ENCODE results near the gene CARMIL3.

DNA sequence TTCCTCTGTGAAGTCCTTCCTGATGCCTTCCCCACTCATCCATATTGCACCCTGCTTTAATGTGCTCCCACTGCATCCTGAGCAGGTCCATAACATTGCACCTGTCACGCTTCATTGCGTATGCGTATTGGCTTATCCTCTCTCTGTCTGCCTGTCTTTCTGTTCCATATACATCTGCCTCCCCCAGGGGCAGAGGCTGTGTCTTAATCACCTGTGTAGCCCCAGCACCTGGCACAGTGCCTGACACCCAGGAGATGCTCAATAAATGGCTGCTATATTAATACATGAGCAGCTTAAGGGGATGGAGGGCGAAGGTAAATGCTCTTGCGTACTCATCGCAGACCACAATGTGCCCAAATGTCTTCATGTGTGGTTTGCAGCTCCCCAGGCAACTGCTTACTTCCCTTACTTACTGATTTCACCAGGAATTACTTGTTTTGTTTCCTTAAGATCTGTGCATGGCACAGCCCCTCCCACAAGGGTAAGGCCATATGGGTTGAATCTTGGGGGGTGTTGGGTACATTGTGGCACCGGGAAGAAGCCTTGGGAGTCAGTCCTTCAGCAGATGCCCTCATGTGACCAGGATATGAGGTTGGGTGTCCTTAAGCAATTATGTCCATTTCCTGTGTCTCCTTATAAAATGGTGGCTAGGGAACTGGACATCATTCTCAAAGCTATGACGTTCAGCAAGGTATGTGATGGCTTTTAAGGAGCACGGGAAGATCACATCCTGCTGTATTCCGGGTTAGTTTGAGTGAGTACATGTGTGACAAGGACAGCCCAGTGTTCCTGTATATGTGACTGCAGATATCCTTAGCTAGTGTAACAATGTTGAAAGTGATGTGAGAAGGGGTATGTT lies 18.7 kb downstream of the CARMIL3 start:
- TF ChIP-seq, protein P1, sequence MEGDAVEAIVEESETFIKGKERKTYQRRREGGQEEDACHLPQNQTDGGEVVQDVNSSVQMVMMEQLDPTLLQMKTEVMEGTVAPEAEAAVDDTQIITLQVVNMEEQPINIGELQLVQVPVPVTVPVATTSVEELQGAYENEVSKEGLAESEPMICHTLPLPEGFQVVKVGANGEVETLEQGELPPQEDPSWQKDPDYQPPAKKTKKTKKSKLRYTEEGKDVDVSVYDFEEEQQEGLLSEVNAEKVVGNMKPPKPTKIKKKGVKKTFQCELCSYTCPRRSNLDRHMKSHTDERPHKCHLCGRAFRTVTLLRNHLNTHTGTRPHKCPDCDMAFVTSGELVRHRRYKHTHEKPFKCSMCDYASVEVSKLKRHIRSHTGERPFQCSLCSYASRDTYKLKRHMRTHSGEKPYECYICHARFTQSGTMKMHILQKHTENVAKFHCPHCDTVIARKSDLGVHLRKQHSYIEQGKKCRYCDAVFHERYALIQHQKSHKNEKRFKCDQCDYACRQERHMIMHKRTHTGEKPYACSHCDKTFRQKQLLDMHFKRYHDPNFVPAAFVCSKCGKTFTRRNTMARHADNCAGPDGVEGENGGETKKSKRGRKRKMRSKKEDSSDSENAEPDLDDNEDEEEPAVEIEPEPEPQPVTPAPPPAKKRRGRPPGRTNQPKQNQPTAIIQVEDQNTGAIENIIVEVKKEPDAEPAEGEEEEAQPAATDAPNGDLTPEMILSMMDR (IDR thresholded peaks at IDR 0.05; ENCODE audit: insufficient read depth, low read depth, low read length): no peak
- TF ChIP-seq EZH2 (IDR thresholded peaks at IDR 0.05; ENCODE audit: insufficient read depth, low read length): no peak

Measured in astrocyte (in vitro differentiated cells and primary cell).